ENCODE data around the gene GASK1B. TPM values are rescaled to one million over a fixed set of nuclear protein-coding genes. Genes with fewer than 3 reads are reported as not detected.

Gene GASK1B
- total RNA-seq, result 8.8 TPM

GRCh38 chr4:158172261-158173258, at the start of gene GASK1B:
Gene GASK1B, minus strand, starts transcription at chr4:158173025. Its CDS starts 1,650 bp downstream, at chr4:158171375.

GRCh38 chr4:158209825-158210807, 37.3 kb upstream of the GASK1B start, which contains the start of gene TMEM144:
Gene TMEM144, plus strand, starts transcription at chr4:158210486. Its CDS starts 2,182 bp downstream, at chr4:158212668.

Other genes starting within 250 kb of the GASK1B start
- gene TMEM144, start 37.5 kb upstream of the GASK1B start, total RNA-seq, result 4.4 TPM

Data from parietal lobe (tissue), 1 donor.